ENCODE measurements around the gene ANKFN1. TPM values are rescaled to one million over a fixed set of nuclear protein-coding genes. Genes with fewer than 3 reads are reported as not detected.

Gene ANKFN1
- polyA plus RNA-seq, 1 experiment = 0.04 TPM

DNA sequence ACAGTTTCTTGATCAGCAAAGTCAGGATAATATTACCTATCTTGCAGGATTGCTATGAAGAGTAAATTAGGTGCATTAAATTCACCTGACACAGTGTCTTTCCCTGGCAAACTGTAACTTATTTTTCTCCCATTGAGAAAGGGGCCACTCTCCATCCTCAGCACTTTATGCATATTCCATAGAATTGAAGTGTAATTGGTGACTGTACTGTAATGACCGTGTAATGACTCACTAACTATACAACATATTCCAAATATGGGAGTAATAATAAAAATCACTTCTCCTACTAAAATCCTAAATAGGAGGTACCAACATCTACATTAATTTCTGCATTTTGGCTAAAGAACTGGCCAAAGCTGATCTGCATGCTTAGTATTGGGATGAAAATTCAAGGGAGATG is 298.4 kb downstream of the ANKFN1 start:
- no peak overlapping the region for H3K27ac ChIP-seq (ENCODE audit: low read depth, low read length)
- no peaks in the 10 kb centered on the region for H3K9me3 ChIP-seq (ENCODE audit: control insufficient read depth, insufficient read depth, low read length)
- no peaks in the 10 kb centered on the region for H3K27me3 ChIP-seq (ENCODE audit: control insufficient read depth, insufficient read depth, low read length)
- POLR2A ChIA-PET = no interaction called here
- TF ChIP-seq, protein P1, sequence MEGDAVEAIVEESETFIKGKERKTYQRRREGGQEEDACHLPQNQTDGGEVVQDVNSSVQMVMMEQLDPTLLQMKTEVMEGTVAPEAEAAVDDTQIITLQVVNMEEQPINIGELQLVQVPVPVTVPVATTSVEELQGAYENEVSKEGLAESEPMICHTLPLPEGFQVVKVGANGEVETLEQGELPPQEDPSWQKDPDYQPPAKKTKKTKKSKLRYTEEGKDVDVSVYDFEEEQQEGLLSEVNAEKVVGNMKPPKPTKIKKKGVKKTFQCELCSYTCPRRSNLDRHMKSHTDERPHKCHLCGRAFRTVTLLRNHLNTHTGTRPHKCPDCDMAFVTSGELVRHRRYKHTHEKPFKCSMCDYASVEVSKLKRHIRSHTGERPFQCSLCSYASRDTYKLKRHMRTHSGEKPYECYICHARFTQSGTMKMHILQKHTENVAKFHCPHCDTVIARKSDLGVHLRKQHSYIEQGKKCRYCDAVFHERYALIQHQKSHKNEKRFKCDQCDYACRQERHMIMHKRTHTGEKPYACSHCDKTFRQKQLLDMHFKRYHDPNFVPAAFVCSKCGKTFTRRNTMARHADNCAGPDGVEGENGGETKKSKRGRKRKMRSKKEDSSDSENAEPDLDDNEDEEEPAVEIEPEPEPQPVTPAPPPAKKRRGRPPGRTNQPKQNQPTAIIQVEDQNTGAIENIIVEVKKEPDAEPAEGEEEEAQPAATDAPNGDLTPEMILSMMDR (IDR thresholded peaks at IDR 0.05; ENCODE audit: low read depth, low read length) = no peak
- DNase-seq (ENCODE audit: low read depth, low spot score) = no peak
- no peak overlapping the region for H3K4me3 ChIP-seq (ENCODE audit: low read depth, low read length)
- CTCF ChIA-PET = no interaction called here

DNA sequence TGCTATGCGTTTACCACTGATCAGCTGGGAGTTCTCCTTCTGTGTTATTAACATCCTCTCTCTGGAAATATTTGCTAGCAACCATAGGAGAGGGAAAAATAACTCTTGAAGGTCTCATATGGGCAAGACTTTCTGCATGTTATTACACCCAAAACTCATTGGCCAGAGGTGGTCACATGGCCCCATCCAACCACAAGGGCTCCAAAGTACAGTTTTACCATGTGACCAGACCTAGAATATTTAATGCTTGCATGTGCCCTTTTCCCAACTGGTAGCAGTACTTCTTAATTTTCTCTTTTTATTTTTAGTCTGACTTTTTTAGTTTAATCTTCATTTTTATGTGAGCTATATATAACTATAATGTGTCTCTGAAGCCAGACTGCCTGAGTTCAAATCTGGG is 299.2 kb downstream of the ANKFN1 start:
- H3K27me3 ChIP-seq (ENCODE audit: control insufficient read depth, insufficient read depth, low read length) = no peaks in the 10 kb centered on the region
- ChIA-PET POLR2A (no interaction called here), CTCF (no interaction called here)
- no peak overlapping the region for H3K27ac ChIP-seq (ENCODE audit: low read depth, low read length)
- DNase-seq (ENCODE audit: low read depth, low spot score) = no peak
- no peak overlapping the region for H3K4me3 ChIP-seq (ENCODE audit: low read depth, low read length)
- no peaks in the 10 kb centered on the region for H3K9me3 ChIP-seq (ENCODE audit: control insufficient read depth, insufficient read depth, low read length)
- TF ChIP-seq, protein P1 (IDR thresholded peaks at IDR 0.05; ENCODE audit: low read depth, low read length) = no peak

DNA sequence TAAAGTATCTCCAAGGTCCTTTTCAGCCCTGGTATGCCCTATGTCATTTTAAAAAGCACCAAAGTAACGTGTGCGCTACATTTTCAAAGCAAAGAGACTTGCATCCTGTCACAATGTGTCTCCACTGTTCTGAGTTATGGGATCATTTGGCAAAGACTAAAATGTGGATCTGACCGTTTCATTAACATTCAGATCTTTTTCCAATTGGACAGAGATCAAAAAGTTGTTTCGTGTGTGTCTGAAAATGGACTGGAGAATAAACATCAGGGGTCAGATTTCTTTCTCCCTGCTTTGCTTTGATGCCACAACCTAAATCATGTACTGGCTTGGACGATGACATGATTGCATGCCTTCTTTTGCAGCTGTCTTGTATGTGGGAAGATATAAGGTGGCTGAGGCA is 304.2 kb downstream of the ANKFN1 start:
- TF ChIP-seq, protein P1 (IDR thresholded peaks at IDR 0.05; ENCODE audit: low read depth, low read length) = no peak
- no peaks in the 10 kb centered on the region for H3K9me3 ChIP-seq (ENCODE audit: control insufficient read depth, insufficient read depth, low read length)
- POLR2A ChIA-PET = no interaction called here
- no peak overlapping the region for H3K27ac ChIP-seq (ENCODE audit: low read depth, low read length)
- H3K4me3 ChIP-seq (ENCODE audit: low read depth, low read length) = no peak overlapping the region
- CTCF ChIA-PET = no interaction called here
- DNase-seq (ENCODE audit: low read depth, low spot score) = no peak
- H3K27me3 ChIP-seq (ENCODE audit: control insufficient read depth, insufficient read depth, low read length) = no peaks in the 10 kb centered on the region

DNA sequence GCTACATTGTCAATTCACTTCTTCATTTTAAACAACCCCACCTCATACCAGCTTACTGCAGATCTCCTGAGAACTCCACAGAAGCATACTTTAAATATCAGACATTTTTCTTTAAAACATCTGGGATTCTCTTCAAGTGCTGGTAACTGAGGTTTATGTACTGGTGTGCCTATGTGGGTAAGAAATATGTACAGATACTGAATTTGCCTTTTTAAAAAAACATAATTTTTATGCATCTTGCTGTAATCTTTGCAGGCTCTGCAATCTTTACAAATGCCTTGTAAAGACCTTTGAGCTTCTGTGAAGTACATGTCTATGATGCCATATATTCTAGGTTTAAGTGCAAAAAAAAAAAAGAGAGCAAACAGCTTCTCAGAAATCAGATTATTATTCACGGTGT is 312.6 kb downstream of the ANKFN1 start:
- Histone ChIP-seq H3K9me3 (ENCODE audit: control insufficient read depth, insufficient read depth, low read length) (no peaks in the 10 kb centered on the region), H3K4me3 (ENCODE audit: low read depth, low read length) (no peak overlapping the region), H3K27ac (ENCODE audit: low read depth, low read length) (no peak overlapping the region), H3K27me3 (ENCODE audit: control insufficient read depth, insufficient read depth, low read length) (no peaks in the 10 kb centered on the region)
- no peak for DNase-seq (ENCODE audit: low read depth, low spot score)
- TF ChIP-seq, protein P1 (IDR thresholded peaks at IDR 0.05; ENCODE audit: low read depth, low read length) = no peak
- ChIA-PET CTCF (interaction anchor here (1.1 to 1.9 kb wide), 2 partner anchors 34 to 339 kb away, joined by 3 to 4 read pairs; no protein-coding TSS in a partner anchor), POLR2A (no interaction called here)

DNA sequence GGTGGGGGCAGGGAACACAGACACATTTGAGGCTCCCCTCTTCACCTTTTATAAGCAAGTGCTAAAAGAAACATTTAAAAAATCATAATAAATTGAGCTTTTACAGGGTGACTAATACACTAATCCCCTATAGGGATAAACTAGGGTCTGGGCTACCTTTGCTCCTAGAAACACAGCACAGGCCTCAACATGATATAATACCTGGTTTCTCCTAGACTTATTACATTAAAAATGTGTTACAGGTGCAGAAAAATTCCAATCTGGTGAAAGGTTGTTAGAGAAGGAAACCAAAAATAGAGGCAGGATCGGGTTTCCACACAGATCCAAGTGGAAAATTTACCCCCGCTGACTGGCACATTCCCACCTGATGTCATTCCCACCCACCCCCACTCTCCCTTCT is 315.6 kb downstream of the ANKFN1 start:
- TF ChIP-seq, protein P1 (IDR thresholded peaks at IDR 0.05; ENCODE audit: low read depth, low read length) = no peak
- Histone ChIP-seq H3K4me3 (ENCODE audit: low read depth, low read length) (no peak overlapping the region), H3K27me3 (ENCODE audit: control insufficient read depth, insufficient read depth, low read length) (no peaks in the 10 kb centered on the region), H3K9me3 (ENCODE audit: control insufficient read depth, insufficient read depth, low read length) (no peaks in the 10 kb centered on the region), H3K27ac (ENCODE audit: low read depth, low read length) (no peak overlapping the region)
- DNase-seq (ENCODE audit: low read depth, low spot score) = no peak
- ChIA-PET POLR2A (no interaction called here), CTCF (no interaction called here)

All from AG04450 (cell line).